Stimulated activated CD8-positive, alpha-beta memory T cell treated with anti-CD3 and anti-CD28 coated beads, Interleukin-4, amount 100 ng/mL, for 4 hours (primary cell): ENCODE data around the gene HSF5.

Source experiments
- DNase-seq, 2 donors: peaks; one replicate each; pipeline ENCODE4 v3.0.0-alpha.2; 2020; ENCODE audit warnings: low read depth in 2 of 2, low spot score in 1 of 2

The HSF5 gene, protein sequence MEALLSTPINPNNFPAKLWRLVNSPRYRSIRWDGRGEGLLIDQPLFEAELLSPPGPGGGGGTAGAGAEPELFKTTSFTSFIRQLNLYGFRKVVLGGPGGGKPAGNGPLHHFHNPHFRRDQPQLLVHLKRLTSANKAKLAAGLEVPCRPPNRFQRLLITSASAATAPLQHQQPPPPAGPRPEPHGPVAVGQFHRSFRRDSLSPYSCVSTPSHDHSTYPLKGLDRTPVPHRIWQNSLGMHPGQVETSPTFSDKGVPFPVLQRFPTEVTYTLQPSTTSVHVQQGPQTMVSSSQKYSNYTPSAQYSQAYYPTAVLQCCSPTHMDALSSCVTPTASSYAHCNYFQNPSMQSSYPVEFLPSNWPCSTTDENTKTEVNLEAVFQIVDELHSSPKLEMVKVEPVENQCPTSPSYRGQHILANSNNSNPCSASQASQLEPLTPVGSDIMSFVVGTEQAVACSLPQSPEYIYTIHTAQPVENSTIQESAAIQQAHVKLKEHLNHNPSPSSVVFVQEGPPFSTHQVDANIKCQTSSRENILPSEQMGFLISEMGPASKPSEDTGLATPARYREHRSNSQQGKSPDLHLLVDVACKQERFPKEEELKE

DNA sequence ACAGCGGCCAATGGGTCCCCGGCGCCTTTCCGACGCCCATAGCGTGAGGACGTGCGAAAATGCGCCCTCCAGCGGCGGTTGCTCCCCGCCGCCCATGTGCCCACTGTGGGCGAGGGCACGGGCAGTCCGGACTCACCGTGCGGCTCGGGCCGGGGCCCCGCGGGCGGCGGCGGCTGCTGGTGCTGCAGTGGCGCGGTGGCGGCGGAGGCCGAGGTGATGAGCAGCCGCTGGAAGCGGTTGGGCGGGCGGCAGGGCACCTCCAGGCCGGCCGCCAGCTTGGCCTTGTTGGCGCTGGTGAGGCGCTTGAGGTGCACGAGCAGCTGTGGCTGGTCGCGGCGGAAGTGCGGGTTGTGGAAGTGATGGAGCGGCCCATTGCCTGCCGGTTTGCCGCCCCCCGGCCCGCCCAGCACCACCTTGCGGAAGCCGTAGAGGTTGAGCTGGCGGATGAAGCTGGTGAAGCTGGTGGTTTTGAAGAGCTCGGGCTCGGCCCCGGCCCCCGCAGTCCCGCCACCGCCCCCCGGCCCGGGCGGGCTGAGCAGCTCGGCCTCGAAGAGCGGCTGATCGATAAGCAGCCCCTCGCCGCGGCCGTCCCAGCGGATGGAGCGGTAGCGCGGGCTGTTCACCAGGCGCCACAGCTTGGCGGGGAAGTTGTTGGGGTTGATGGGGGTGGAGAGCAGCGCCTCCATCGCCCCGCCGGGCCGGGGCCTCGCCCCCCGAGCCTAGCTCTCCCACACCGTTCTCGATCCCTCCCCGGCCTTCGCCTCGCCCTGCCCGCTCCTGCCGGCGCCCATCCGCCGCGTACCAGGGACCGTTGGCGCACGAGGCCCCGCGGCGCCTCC is at the start of gene HSF5:
Gene HSF5 (minus strand): TSS at position 820 of the 839 bp plus-strand sequence. CDS start 134 bp downstream, at position 686.
- DNase-seq: peak; percentile 29 to 58

DNA sequence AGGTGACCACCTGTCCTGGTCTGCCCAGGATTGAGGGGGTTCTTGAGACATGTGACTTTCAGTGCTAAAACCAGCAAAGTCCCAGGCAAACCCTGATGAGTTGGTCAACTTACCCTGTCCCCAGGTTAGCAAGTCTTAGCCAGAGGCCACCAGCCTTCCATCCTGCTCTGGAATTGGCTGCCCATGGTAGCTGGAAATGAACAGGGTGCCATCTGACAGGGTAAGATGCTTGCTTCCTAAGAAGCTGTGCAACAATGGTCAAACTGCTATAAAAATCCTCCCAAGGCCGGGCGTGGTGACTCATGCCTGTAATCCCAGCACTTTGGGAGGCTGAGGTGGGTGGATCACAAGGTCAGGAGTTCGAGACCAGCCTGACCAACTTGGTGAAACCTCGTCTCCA is 49.1 kb upstream of the HSF5 start:
- no peak for DNase-seq

DNA sequence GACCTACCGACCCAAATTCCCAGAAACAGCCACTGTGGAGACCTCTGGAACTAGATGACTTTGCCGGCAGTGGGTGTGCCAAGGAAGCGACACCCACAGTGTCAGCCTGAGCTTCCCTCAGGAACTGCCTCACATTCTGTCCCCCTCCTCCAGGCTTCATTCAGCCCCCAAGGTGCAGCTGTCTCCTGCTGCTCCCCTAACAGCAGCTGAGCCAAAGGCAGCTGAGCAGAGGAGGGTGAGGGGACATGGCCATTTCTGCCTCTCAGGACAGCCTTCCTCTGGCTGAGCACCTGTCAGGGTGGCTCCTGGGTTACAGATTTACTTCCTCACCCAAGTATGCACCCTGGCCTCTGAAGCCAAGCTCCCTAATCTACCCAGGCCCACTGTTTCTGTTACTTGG is 48.3 kb upstream of the HSF5 start:
- DNase-seq: no peak

DNA sequence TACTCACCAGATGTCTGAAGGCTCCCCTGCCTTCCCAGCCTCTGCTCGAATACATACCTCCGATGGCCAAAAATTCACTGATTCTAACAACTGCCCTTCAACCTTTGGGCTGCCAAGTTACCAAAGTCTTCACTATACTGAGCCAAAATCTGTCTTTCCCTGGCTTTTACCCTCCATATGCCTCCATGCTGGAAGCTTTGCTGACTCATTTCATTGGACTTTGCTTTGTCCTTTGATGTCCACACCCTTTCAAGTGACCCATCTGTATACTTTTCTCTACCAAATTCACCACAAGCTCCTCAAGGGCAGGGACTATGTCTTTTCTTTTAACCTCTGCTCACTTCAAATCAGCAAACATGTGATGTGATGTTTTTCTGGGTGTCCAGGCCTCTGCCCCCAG is 47.2 kb upstream of the HSF5 start:
- no peak for DNase-seq

DNA sequence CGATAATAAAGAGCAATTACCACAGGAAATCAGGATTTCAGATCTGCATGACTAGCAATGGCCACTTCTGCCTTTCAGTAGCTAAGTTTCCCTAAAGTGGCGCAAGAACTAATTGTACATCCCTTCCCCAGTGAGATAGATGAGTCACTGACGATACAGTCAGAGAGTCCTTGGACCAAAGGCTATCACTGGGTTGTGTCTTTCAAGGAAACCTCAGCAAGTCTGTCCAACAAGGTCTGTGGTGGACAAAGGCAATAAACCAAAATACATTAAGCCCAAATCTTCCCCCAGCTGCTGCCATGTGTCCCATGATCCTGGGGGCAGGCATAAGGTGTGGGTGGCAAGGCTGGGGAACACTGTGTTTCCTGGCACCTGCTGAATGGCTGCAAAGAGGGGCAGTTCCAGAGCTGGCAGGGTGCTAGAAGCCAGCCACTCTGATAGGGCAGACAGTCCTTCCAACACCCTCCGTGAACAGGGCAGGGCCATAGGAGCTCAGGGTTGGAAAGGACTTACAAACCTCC is 46.8 kb upstream of the HSF5 start:
- DNase-seq: no peak

DNA sequence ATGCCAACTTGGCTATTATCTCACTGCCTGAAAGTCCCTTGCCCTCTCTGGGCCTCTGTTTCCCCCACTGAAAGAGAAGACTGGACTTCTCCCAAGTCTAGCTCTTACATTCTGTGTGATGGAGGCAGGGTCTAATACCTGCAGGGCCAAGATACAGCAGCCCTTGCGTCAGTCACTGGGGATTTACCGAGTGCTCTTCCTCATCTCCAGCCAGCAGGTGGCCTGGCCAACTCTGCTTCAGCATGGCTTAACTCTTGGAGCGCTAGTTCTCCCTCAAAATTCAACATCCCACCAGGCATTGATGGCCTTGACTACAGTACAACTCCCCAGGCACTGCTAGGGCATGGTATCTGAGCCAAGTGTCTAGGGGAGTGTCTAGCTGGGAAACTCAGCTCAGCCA is 46.1 kb upstream of the HSF5 start:
- no peak for DNase-seq

DNA sequence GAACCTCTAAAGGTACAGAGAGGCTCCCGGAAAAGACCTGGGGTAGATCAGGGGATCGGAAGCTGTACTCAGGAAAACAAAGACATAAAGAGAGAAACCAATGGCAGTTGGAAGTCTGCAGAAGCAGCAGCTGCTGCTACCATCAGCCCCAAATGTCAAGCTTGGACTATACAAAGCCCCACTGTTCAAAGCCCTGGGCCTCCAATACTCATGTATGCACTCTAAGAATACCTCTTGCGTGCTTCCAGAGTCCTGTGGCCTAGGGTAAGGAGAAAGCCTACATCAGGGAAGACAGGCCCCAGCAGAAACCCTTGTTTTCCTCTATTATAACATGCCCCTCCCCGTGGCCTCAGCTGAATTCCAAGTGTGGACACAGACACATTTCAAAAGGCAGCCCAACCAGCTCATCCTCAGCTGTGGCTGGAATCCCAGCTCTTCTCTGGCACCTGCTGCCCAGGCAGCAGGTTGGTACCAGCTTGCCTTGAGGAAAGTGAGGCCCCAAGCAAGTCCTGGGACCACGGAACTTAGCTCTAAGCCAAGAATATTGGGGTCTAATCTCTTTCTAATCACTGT is 45.5 kb upstream of the HSF5 start:
- no peak for DNase-seq

DNA sequence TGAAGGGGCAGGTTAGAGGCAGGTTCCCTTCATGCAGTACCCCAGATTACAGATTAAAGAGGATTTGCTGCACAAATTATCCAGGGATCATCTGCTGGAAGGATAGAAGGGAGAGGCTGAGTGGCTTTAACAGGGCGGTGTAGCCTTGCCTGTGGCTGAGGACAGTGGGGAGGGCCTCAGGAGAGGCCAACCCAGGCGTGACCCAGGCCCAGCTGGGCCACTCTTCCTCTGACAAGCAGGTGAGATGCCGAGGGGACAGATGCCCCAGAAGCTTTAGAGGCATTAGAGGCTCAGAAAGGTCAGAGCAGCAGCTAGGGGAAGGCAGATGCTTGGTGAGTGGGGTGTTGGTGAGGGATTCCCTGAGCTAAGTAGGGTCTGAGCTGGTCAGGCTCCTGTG is 44.3 kb upstream of the HSF5 start:
- DNase-seq: no peak

DNA sequence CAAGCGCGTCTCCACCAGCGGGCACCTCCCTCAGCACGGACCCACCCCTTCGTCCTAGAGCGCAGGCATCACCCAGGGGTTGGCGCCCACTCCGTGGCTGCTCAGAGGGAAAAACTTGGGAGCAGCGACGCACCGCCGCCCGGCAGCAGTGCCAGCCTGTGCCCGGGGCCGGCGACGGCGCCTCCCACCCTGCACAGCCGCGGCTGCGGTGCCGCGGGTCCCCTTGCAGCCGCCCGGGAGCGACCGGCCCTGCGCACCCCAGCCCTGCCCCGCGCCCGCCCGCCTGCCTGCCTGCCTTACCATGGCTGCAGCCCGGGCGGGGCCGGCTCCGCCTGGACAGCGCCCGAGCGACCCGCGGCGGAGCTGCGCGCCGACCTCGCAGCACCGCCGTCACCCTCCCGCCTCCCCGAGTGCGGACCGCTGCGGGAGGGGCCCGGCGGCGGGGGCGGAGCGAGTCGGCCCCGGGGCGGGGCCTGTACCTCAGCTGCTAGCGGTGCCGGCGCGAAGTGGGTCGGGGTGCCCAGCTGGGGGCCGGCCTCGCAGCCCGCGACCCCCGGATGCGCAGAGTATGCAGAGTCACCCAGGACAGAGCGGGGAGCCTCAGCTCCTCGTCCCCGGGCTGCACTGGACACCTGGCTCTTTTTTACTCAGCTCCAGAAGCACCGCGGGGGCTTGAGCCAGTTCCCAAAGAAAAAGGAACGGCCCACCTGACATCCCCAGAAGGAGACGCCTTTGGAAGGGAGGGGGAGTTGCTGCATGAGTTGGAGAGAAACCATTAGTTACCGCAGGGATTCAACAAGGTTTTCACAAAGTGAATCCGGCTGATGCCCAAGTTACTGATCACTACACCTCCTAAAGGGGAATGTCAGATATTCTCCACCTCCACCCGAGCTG is 43.7 kb upstream of the HSF5 start:
- peak in 1 of 2 donors; percentile 23 for DNase-seq

DNA sequence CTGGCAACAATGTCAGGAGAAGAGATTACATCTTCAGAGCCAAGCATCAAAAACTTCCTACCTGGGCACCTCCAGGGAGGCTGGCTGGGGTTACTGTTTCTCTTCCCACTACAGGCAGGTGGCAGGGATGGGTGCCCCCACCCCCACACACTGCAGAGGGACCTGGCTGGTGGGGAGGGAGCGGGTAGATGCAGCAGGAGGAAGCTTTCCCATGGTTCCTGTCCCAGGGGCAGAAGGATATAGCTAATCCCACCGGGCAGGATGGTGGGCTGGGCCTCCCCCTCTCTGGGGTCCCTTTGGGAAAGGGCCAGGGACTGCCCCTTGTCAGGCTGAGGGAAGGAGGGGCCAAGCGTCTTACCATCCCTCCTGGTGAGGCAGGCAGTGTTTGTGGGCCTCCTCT is 42.9 kb upstream of the HSF5 start:
- no peak for DNase-seq

DNA sequence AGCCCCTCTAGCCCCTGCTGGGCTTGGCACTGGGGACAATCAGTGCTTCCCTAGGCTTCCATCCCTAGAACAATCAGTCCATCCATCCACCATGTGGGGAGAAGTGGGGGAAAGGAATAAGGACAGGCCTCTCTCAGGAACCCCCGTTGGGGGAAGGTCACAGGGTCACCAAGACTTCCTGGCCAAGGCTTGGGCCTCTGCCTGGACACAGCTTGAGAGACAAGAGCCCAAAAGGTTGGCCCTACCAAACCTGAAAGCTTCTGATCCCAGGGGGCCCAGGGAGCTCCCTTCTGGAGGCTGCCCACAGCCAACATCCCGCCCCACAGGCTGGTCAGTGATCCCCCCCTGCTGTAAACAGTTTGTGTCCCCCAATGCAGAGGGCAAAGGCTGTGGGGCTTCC is 42.4 kb upstream of the HSF5 start:
- no peak for DNase-seq

DNA sequence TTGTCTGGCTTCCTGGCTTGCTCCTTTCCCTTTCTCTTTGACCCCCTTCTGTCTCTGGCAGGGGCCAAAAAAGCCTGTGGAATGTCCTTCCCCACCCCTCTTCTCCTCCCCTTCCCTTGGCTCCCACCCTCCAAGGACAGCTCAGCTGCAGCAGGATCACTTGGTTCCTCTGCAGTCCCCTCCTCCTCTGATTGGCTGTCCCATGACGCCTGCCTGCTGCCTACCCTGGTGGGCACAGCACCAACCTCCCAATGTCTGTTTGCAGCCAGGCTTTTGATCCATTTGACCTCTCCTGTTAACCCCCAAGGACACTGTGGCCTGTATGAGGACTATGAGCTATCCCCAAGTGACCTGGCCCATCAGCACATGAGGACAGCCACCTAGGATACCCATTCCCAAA is 41.1 kb upstream of the HSF5 start:
- no peak for DNase-seq

DNA sequence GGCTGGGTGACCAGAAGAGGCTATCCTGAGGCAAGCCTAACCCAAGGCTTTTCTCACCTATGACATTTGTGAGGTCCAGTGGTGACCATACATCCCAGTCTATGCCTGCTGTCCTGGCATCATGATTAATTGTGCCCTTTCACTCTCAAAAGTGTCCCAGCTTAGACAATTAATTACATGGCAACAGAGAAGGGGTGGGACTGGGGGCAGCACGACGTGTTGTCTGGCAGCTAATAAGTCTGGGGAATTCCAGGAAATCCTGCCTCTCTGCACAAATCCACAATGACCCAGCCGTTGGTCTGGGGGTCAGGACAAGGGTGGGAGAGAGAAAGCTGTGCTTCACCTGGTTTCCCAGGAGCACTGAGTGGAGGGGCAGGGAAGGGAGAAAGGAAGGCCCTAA is 40.2 kb upstream of the HSF5 start:
- no peak for DNase-seq

DNA sequence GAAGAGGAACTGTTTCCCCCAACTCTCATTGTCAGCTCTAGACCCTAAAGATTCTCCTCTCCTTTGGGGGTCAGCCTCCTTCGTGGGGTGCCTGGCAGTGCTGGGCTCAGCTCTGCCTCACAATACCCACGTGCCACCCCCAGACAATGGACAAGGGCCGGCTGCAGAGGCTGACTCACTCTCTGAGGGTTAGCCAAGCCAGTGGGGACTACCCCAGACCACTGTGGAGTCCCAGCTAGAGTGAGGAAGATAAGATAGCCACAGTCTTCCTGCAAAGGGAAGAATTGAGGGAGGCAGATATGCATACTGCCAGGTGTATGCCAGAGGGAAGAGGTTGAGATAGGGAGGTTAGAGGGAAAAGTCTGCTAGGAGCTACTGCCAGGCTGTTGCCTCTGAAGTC is 39.7 kb upstream of the HSF5 start:
- no peak for DNase-seq

DNA sequence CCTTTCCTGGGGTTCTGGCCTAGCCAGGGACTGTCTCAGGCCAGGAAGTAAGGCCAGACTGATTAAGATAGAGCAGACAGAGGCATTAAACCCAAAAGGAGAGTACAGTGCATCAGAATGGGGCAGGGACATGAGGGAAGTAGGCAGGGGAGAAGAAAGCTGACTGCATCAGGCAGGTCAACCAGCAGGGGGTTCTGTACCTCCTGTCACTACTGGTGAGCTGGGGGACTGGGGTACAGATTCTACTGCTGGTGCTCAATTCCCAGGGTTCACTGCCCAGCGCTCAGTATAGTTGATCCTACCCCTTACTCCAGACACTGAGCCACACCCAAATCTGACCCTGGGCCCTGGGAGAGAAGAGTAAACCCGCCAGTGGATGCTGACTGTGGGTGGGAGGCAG is 39.1 kb upstream of the HSF5 start:
- DNase-seq: no peak

DNA sequence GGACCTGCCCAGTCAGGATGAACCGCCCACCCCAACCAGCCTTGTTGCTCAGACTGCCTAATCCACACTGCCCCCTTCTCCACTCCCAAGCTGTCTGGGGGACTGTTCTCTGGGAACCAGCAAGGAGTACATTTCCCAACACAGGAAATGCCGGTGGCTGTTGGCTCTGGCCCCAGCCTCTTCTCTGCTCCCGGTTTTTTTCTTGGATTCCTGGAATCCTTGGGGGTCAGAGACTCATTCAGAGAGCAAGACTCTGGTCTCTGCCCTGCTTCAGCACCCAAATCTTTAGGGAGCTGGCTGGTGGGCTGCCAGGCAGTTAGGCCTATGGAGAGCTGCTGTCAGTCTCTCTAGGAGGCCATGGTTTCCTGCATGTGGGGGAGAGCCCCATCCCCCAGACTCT is 37.0 kb upstream of the HSF5 start:
- no peak for DNase-seq

DNA sequence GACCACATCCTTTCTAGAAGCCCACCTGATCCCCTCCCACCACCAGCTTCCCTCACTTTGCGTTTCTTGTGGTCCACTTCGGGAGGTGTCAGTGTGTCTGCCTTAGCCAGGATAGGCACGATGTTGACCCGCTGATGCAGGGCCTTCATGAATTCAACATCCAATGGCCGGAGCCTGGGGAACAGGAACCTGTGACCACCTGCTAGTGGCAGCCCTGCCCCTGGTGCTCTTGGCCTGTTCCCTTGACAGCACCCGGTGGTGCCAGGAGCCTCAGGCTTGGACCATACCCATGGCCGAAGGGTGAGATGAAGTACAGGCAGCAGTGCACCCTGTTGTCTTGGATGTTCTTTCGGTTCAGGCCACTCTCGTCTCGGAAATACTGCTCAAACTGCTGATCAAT is 33.5 kb upstream of the HSF5 start:
- DNase-seq: no peak

DNA sequence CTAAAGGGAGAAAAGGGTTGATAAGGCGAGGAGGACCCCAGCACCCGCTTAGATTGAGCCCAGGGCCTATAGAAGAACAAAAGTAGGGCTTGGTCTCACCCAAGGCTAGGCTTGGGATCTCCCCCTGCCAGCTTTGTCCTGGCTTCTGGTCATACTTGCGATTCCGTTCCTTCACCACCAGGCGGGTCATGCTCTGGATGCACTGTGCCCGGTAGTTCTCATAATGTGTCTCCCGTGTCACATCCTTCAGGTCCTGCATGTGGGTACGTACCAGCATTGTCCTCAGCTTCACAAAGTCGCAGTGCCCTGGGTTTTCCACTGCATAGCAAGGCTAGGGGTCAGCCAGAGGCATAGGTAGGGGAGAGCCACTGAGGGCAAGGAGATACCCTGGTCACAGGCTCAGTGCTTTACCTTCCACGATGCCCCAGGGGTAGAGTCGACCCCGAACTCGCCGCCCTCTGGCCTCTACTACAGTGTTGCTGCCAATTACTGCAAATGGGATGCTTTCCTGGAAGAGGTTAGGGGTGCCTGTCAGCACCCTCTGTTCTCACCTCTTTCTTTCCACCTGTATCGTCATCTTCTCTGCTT is 32.7 kb upstream of the HSF5 start:
- DNase-seq: no peak

DNA sequence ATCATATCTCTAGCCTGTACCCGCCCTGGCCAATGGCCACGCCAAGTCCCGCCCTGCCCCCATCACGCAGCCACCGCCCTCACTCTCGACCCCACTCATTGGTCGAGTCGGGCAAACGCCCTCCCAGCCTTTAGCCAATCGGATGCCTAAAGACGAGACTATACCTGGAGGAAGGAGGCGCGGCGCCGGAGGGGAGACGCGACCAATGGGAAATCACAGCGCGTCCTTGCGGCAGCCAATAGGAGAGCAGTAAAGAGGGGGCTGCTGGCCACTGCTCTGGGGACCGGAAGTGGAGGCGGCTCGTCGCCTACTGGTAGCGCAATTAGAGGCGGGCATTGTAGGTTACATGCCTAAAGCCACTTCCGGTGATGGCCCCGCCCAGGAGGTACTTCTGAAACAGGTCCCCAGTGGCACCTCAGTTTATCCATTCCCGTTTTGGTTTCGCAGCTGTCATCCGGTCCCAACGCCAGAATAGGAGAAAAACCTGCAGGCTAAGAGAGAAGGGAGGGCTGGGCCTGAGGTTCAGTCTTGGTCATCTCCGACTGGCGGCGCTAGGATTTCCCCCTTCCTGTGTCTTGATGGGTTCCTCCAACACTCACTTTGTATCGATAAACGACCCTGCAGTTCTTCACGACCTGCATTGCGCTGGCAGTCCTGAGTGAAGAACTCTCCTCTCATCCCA is 29.9 kb upstream of the HSF5 start:
- peak; percentile 96 to 99 for DNase-seq
